ENCODE measurements around the gene SOCS2. TPM values are rescaled to one million over a fixed set of nuclear protein-coding genes. Genes with fewer than 3 reads are reported as not detected.

Gene SOCS2
- total RNA-seq, 1 experiment from 2014 or later: 7.1 TPM

DNA sequence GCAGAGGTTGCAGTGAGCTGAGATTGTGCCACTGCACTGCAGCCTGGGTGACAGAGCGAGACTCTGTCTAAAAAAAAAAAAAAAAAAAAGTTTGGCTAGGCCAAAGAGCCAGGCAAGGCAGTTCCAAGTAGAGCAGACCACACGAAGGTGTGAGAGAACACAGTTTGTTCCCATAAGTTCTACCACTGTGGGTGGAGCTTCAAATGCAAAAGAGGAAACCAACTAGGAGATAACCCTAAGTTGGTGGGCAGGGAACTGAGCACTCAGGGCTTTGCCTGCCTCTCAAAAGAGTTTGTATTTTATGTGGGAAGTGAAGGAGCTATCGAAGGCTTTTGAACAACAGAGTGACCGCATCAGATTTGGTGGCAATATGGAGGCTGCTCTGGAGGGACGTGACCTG lies 15.1 kb downstream of the SOCS2 start:
- in situ Hi-C loops (cut with HindIII; ENCODE audit: low pct_unique_long_range_greater_than_20kb, low sequenced_read_pairs): no loop called here
- DNase-seq (ENCODE audit: low read depth): no peak

DNA sequence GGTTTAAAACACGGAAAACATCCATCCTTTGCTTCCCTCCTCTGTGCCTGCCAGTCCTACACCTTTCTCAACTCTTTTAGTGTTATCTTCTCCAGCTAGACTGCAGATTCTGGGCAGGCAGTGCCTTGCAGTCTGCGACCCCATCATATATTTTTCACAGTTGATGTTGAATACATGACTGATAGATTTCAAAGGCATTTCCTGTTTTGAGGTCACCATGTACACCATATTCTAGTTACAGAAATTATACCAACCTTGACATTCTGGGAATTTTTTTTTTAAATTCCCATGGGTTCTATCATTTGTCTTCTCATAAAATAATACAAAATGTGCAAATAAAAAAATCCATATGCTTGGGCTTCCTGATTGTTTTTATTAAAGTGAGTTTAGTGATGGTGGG lies 16.6 kb downstream of the SOCS2 start:
- in situ Hi-C loops (cut with HindIII; ENCODE audit: low pct_unique_long_range_greater_than_20kb, low sequenced_read_pairs): no loop called here
- DNase-seq (ENCODE audit: low read depth): no peak

DNA sequence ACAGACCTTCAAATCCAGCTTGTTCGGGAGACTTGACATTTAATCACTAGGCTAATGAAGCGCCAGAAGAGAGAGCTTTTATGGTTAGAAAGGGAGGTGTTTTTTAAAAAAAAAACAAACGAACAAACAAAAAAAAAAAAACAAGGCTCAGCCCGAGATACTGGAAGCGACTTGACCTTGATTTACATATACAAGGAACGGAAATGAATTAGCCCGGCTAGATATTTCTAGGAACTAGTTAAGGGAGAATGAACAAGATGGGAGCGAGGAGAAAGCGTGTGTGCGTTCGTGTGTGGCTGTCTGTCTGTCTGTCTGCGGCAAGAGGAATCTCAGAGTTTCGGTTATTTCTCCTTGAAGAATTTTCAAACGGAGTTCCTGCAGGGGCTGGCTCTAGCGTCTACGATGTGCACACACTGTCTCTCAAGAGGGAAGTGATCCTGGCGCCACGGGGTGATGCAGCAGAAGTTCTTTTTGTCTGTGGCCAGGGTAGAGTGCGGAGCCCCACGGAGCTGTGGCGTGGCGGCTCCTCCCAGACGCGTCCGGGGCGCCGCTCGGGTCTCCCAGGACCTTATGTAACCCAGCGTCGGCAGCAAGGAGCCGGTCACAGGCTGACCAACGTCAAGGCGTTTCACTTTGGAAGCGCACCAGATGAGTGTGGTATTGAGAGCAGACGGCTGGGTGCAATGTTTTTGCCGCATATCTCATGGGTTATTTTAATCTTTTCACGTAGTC lies 18.8 kb downstream of the SOCS2 start:
- peak; percentile 62 for DNase-seq (ENCODE audit: low read depth)

DNA sequence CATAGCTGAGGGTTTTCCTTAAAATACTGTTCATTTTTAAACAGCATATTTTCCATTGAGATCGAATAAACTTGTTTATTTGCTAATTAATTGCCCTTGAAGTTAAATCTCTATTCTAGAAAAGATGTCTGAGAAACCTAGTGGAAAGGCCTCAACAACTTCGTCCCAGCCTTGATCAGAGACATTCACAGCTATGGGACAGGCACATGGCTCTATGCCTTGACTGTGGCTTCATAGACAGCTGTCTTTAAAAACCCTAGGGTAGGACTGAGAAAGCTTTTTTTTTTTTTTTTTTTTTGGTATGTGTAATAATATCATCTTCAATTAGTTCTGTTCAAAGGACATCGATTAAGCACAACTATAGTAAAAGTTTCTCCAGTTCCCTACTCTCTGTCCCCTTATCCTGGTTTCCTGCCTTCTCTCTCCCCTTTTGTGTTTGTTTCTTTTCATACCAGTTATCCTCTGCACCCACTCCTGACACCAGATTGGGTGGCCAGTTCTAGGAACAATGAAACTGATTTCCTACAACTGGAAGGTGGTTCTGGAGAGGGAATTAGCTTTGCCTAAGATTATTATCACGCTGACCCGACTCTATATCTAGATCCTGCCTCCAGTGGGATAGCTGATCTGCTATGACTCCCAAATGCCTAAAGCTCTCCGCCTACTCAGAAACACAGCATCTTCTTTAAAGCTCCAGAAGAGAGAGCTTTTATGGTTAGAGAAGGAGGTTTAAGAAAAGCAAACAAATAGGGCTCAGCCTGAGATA lies 20.3 kb downstream of the SOCS2 start:
- DNase-seq (ENCODE audit: low read depth): no peak
- in situ Hi-C loops (cut with HindIII; ENCODE audit: low pct_unique_long_range_greater_than_20kb, low sequenced_read_pairs): no loop called here

More for the DNA sequence above, 18.8 kb downstream of the SOCS2 start:
- in situ Hi-C loops (cut with HindIII; ENCODE audit: low pct_unique_long_range_greater_than_20kb, low sequenced_read_pairs): no loop called here

DNA sequence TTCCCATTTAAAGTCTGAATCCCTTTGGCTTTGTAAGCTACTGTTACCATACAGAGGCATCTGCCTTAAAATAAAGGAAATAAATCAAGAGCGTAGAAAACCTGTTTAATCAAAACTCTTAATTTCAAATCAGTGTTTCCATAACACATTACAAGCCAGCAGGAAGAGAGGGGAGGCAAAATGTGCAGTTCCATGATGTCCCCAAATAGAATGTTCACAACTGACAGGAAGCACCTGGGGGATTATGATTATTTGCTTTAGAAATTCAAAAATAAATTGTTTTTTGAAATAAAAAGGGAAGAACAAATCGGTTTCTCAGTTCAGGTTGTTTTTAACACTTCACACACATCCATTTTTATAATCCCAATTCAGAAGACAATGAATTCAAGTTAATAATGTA lies 21.4 kb downstream of the SOCS2 start:
- no peak for DNase-seq (ENCODE audit: low read depth)
- in situ Hi-C loops (cut with HindIII; ENCODE audit: low pct_unique_long_range_greater_than_20kb, low sequenced_read_pairs): no loop called here

DNA sequence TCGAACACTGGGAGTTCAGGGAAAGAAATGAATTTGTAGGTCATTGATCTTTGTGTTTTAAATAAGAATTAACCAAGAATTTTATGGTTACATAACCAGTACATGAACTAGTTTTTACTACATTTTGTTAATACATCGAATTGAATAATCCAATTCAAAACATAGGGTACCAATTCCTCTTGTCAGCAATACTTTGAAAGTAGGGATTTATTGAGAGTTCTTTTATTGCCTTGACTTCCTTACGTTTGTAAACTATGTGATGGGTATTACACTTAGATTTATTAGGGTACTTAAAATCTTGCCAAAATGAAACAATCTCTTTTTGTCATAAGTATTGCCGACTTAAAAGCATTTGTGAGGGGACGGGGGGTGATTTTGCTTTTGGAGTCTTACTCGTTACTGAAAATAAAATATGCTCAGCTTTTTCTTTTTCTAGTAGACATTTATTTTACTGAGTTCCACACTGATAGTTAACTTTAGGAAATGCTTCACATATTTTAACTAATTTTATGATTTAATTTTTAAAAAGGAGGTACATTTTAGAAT lies 22.4 kb downstream of the SOCS2 start:
- in situ Hi-C loops (cut with HindIII; ENCODE audit: low pct_unique_long_range_greater_than_20kb, low sequenced_read_pairs): no loop called here
- DNase-seq (ENCODE audit: low read depth): no peak

- DNase-seq (ENCODE audit: low read depth): no peak
- in situ Hi-C loops (cut with HindIII; ENCODE audit: low pct_unique_long_range_greater_than_20kb, low sequenced_read_pairs): no loop called here
These were observed 22.9 kb downstream of the SOCS2 start for GRCh38 chr12:93595351-93595750.

- no peak for DNase-seq (ENCODE audit: low read depth)
- in situ Hi-C loops (cut with HindIII; ENCODE audit: low pct_unique_long_range_greater_than_20kb, low sequenced_read_pairs): no loop called here
These were observed 25.1 kb downstream of the SOCS2 start for GRCh38 chr12:93597608-93598007.

DNA sequence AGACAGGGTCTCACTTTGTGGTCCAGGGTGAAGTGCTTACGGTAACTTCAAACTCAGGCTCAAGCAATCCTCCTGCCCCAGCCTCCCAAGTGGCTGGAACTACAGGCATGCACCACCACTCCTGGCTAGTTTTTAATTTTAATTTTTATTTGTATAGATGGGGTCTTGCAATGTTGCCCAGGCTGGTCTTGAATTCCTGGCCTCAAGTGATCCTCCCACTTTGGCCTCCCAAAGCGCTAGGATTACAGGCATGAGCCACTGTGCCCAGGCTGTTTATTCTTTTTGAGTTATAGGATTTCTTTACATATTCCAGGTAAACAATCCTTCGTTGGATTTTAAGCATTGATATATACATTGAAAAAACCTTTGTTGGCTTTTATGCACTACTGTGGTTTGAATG lies 26.7 kb downstream of the SOCS2 start:
- in situ Hi-C loops (cut with HindIII; ENCODE audit: low pct_unique_long_range_greater_than_20kb, low sequenced_read_pairs): no loop called here
- no peak for DNase-seq (ENCODE audit: low read depth)

- in situ Hi-C loops (cut with HindIII; ENCODE audit: low pct_unique_long_range_greater_than_20kb, low sequenced_read_pairs): no loop called here
- DNase-seq (ENCODE audit: low read depth): no peak
These were observed 29.1 kb downstream of the SOCS2 start for GRCh38 chr12:93601591-93601990.

- in situ Hi-C loops (cut with HindIII; ENCODE audit: low pct_unique_long_range_greater_than_20kb, low sequenced_read_pairs): no loop called here
- no peak for DNase-seq (ENCODE audit: low read depth)
These were observed 30.6 kb downstream of the SOCS2 start for GRCh38 chr12:93602897-93603668.

GRCh38 chr12:93603762-93604161 lies 31.3 kb downstream of the SOCS2 start:
- DNase-seq (ENCODE audit: low read depth): no peak
- in situ Hi-C loops (cut with HindIII; ENCODE audit: low pct_unique_long_range_greater_than_20kb, low sequenced_read_pairs): no loop called here

DNA sequence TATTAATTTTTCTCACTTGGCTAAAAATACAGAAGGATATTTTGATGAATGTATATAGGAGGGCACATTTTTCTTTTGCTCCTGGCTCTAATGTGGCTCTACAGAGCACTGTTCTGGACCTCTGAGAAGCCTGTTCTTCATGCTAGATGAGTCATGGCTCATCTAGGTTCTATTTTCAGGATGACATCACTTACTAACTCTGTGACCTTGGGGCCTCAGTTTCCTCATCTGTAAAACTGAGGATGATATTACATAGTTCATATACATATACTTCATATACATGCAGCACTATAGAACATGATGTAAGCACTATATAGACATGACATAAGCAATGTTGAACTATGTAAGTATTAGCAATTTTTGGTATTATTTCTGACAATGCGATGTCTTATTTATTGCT lies 35.8 kb downstream of the SOCS2 start:
- no peak for DNase-seq (ENCODE audit: low read depth)
- in situ Hi-C loops (cut with HindIII; ENCODE audit: low pct_unique_long_range_greater_than_20kb, low sequenced_read_pairs): no loop called here

DNA sequence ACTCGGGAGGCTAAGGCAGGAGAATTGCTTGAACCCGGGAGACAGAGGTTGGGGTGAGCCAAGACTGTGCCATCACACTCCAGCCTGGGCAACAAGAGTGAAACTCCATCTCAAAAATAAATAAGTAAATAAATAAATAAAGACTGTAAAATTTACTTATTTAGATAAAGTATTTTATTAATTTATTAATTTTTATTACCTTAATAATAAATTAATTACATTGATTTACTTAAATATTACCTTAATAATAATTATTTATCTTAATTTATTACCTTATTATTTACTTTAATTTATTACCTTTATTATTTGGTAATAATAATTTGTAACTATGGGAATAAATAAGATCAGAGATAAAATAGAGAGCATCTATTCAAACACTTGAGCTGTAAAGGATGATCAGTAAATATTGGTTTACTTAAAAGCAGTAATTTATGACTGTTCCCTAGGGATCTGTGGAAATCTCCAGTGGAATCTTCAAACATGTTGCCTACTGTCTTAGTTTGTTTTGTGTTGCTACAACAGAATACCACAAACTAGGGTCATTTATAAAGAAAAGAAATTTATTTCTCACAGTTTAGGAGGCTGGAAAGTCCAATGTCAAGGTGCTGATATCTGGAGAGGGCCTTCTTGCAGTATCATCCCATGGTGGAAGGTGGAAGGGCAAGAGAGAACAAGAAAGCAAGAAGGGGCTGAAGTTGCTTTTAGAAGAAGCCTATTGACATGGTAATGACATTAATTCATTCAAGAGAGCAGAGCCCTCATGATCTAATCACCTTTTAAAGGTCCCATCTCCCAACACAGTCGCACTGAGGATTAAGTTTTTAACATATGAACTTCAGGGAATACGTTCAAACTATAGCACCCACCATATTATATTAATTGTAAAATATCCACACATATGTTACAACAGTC lies 37.1 kb downstream of the SOCS2 start:
- DNase-seq (ENCODE audit: low read depth): no peak

GRCh38 chr12:93612776-93613175 lies 40.3 kb downstream of the SOCS2 start:
- DNase-seq (ENCODE audit: low read depth): no peak
- in situ Hi-C loops (cut with HindIII; ENCODE audit: low pct_unique_long_range_greater_than_20kb, low sequenced_read_pairs): no loop called here

More for the DNA sequence above, 37.1 kb downstream of the SOCS2 start:
- in situ Hi-C loops (cut with HindIII; ENCODE audit: low pct_unique_long_range_greater_than_20kb, low sequenced_read_pairs): no loop called here

- no peak for DNase-seq (ENCODE audit: low read depth)
- in situ Hi-C loops (cut with HindIII; ENCODE audit: low pct_unique_long_range_greater_than_20kb, low sequenced_read_pairs): no loop called here
These were observed 42.6 kb downstream of the SOCS2 start for GRCh38 chr12:93614917-93615596.

DNA sequence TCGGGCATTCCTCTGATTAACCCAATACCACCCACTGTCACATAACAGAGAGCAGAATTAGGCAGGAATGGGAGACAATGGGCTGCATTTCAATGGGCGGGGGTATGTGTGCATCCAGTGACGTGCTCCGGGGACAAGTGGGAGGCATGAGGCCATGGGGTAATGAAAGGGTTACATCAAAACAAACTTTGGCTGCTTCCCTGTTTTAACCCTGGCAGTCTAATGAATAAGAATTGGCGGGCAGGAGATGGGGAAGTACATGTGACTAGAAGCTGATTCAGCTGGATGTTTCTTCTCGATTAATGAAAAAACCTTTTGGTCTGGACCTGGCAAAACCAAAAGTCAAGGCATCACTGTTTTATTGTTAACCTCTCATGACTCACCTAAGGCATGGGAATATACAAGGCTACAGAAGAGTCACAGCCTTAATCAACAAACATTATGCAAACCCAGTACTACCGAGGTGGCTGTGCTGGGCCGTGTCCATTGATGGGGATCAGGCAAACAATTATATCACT lies 44.2 kb downstream of the SOCS2 start:
- DNase-seq (ENCODE audit: low read depth): peak; percentile 70
- in situ Hi-C loops (cut with HindIII; ENCODE audit: low pct_unique_long_range_greater_than_20kb, low sequenced_read_pairs): no loop called here

All from Caki2 (cell line).